Fibroblast of skin of right biceps (primary cell): ENCODE results near the gene DMXL2.
"Not testable (repeated sequence)": the region's sequence is repeated elsewhere in the genome, so short reads cannot be mapped to it uniquely, and the experiment has no call there.

ENCODE experiments used
- DNase-seq: peaks from one replicate; pipeline ENCODE4 v3.0.0-alpha.2; 2013

The DMXL2 gene

DNA sequence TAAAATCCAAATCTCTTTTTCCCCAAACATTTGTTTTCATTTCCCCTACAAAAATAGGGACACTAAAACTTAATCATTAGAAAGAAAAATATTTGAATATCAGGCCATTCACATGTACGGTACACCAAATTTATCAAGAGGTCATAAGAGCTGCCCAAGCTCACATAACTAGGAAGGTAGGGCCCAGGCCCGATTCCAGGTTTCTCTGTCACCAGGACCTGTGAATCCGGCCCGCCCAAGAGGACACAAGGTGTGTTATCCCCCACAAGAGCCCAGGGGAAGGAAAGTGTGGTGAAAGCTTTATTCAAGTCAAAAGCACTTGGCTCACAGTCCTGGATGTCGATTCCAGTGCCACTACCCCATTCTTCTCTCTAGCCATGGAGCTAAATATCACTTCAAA is 130.6 kb downstream of the DMXL2 start:
- DNase-seq: no peak

DNA sequence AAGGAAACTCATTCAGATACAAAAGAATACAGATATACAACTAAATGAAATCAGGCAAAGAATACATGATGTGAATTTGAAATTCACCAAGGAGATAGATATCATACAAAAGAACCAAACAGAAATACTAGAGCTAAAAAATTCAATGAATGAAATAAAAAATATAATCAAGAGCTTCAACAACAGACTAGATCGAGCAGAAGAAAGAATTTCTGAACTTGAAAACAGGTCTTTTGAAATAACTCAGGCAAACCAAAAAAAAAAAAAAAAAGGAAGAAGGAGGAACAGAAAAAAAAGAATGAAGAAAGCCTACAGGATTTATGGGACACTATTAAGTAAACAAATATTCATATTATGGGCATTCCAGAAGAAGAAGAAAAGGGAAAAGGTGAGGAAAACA is 137.8 kb downstream of the DMXL2 start:
- no peak for DNase-seq

GRCh38 chr15:51483985-51484384 is 138.6 kb downstream of the DMXL2 start:
- no peak for DNase-seq

DNA sequence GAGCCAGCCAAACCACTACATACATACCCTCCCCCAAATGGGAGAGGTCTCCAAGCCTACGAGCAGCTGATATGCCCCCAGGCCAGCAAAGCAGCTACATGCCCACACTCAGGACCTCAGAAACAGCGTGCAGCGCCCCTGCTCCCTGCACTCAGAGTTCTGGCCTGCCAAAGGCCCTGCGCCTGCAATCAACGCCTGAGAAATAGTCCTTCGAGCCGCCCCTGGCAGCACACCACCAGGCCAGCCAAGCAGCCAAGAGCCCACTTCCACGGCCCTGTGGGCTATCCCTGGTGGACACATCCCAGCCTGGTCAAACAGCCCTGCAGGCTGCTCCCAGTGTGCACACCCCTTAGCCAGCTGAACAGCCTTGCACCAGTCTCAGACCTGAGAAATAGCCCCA is 139.1 kb downstream of the DMXL2 start:
- no peak for DNase-seq

DNA sequence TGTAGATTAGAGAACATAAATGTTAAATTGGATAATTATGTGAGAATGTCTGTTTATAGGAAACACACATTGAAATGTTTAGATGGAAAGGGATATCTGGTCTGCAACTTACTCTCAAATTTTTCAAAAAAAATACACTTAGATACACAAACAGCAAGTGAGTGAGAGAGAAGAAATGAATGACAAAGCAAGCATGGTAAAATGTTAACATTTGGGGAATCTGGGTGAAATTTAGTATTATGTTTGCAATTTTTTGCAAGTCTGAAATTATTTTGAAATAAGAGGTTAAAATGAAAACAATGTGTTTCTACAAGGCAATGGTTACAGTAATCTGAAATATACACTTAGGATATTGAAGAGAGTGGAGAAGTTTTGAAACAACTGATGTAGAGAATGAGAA is 146.8 kb downstream of the DMXL2 start:
- no peak for DNase-seq

DNA sequence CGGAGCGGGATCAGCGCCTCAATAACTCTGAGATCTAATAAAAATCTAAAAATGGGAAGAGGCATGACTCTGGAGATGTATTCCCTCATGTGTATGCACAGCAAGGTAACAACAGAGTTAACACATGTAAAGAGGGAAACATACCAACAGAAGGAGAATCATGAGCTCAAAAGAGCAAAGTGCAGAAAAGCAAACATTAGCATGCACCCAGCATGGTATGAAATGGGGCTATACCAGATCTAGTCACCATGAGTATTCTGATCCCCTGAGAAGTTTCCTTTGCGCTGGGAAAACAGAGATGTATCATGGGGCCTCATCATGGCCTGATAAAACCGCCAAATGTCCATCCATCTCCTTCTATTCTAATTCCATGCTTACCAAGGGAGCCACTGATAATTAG is 152.1 kb downstream of the DMXL2 start:
- DNase-seq: no peak

DNA sequence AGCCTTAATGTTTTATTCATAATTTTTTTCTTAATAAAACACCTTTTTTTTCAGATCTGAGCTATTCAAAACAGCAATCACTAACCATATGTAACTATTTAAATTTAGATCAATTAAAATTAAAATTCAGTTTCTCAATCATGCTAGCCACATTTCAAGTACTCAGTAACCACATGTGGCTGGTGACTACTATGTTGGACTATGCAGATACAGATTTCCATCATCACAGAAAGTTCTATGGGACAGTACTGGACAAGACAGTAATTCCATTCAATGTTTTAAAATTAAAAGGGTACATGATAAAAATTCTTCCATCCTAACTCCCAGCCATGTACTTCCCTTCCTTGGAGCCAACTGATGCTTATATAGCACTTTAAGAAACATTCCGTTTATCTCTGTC is 161.8 kb downstream of the DMXL2 start:
- peak; percentile 44 for DNase-seq

DNA sequence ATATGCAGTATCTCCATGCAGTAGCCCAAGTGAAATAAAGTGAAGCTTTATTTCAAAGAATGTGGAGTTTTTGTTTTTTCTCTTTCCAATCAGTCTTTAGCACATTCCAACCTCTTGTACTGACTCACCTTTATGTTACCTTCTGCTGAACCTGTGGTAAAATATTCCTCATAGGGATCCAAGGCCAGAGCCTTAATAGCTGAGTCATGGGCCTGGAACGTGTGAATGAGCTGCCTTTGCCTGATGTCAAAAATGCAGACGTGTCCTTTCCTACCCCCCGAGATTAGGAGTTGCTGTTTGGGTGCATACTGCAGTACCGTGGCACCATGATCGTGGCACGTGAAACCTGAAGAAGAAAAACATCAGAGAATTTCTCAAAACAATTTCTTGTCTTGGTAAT is 172.6 kb downstream of the DMXL2 start:
- DNase-seq: peak; percentile 37

DNA sequence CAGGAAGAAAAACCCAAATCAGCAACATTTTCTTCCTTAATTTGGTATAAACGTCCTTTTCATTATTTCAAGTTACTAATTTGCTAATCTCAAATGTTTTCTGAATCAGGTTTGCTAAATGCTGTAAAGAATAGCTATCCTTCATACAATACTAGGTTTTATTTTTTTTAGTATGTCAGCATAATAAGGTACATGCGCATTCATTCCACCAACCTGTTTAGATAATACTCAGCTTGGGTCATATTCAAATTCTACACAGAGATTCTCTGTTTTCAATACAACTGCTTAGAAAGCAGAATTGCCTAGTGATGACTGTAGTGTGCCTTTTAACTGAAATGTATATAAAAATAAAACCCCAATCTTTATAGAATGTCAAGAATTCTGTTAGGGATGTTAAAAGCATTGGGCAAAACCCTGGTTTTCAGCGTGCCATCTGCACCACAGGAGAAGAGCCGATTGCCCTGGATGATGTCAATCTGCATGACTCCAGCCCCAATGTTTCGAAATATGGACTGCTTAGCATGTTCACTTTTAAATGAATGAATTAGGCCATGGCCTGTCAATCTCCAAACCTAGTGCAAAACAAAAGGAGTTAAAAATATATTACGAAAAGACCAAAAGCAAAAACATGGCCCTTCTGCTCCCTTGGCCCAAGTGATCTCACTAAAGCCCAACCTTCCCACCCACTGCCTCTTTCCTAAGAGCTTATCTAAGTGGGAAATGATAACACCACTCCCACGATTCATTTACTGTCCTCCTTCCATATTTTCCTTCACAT is 173.8 kb downstream of the DMXL2 start:
- no peak for DNase-seq

GRCh38 chr15:51447855-51448621 is 174.5 kb downstream of the DMXL2 start:
- no peak for DNase-seq

- DNase-seq: not testable (repeated sequence)
Observed at GRCh38 chr15:51446029-51446744, 176.4 kb downstream of the DMXL2 start.

GRCh38 chr15:51444807-51445206 is 177.8 kb downstream of the DMXL2 start:
- DNase-seq: no peak

- DNase-seq: no peak
Observed at GRCh38 chr15:51444112-51444511, 178.5 kb downstream of the DMXL2 start.

DNA sequence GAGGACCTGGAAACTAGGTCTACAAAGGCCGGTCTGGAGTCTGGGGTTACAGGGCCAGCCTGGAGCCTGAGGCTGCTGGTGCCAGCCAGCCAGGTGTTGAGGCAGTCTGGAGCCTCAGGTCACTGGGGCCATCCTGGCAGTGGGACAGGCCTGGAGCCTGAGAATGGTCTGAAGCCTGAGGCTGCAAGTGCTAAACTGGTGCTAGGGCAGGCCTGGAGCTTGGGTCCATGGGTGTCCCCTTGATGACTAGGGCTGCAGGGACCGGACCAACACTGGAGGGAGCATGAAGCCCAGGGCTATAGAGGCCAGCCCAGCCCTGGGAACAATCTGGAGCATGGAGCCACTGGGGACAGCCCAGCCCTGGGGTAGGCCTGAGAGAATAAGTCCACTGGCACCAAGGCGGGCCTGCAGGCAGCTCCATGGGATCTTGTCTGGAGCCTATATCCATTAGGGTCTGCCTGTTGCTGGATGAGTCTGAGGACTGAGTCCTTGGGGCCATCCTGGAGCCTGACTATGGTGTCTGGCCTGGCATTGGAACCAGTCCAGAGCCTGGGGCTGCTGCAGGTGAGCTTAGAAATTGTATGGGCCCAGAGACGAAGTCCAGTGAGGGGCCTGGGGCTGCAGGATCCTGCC is 179.2 kb downstream of the DMXL2 start:
- DNase-seq: no peak

GRCh38 chr15:51438526-51438925 is 184.0 kb downstream of the DMXL2 start:
- no peak for DNase-seq

DNA sequence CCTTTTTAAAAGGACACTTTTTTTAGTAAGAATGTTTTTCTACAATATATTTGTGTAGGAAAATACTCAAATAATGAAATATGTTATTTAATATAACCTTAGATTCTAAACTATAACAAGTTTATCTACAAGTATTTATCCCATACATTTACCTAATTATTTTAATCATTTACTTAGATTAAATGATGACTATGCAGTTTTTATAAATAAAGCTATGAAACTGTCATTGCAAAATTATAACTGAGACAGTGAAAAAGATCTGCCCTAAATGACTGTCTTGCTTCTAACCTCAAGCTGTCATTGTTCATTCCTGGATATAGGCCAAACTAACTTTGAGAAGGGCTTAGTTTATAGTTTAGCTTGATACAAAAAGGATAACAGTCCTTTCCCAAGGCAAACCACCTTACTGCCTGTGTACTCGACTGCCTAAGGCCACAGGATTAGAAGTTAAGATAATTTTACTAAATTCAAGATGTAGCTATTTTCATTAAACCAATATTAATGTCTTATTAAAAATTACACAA is 197.0 kb downstream of the DMXL2 start:
- DNase-seq: no peak

DNA sequence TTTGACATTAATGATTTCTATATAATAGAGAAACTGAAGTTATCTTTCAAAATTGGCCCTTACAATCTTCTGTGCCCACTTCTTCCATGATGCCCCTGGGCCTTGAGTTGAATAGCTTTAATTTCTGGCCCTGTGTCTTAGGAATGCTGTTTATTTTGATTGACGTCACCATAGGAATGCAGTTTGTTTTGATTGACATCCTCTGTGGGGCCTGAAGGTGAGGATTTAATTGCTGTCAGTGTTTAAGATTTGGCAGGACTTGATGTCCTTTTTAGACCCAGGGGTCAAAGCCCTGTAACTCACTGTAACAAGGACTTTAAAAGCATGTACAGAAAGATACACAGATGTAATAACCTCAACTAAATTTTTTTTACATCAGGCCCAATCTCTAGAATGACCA is 197.8 kb downstream of the DMXL2 start:
- DNase-seq: no peak

DNA sequence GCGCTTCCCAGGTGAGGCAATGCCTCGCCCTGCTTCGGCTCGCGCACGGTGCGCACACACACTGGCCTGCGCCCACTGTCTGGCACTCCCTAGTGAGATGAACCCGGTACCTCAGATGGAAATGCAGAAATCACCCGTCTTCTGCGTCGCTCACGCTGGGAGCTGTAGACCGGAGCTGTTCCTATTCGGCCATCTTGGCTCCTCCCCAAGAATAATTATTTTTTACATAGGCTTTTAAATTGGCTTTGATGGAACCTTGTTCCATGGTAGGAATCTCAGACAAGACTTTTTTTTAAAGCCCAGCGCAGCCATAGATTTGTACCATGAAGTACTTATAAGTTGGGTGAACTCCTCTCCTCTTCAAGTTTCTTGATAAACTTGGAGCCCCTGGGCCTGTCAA is 199.5 kb downstream of the DMXL2 start:
- not testable (repeated sequence) for DNase-seq

DNA sequence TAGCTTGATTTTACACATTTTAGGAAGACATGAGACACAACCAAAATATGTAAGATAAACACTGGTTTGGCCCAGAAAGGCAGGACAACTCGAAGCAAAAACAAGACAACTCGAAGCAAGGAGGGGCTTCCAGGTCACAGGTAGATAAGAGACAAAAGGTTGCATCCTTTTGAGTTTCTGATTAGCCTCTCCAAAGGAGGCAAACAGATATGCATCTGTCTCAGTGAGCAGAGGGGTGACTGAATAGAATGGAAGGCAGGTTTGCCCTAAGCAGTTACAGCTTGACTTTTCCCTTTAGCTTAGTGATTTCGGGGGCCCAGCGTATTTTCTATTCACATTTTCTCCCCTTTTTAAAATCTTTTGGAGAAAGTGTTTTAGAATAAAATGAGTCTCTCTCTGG is 206.4 kb downstream of the DMXL2 start:
- no peak for DNase-seq

DNA sequence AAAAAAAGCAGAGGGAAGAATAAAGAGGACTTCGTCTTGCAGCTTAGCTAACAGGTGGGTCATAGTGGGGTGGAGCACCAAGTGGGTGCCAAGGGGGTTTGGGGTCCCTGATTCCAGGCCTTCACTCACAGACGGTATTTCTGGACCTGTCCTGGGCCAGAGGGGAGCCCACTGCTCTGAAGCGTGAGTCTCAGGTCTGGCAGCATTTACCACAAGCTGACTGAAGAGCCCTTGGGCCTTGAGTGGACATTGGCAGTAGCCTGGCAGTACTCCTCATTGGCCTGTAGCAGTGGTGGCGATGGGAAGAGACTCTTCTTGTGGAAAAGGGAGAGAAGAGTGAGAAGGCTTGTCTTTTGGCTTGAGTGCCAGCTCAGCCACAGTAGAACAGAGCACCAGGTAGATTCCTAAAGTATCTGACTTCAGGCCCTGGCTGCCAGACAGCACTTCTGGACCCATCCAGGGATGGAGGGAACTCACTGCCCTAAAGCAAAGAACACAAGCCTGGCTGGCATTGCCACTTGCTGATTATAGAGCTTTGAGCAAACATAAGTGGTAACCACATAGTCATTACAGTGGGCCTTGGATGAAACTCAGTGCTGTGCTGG is 208.2 kb downstream of the DMXL2 start:
- DNase-seq: no peak

GRCh38 chr15:51405693-51406523 is 216.7 kb downstream of the DMXL2 start:
- DNase-seq: no peak
